ENCODE data around the gene CCDC60. TPM values are rescaled to one million over a fixed set of nuclear protein-coding genes. Genes with fewer than 3 reads are reported as not detected.

CCDC60 gene
- total RNA-seq, 1 experiment from 2014 or later: not detected

- ChIA-PET POLR2A (ENCODE audit: low non-redundant PET) (no interaction called here), CTCF (no interaction called here)
- intact Hi-C loops (cut with micrococcal nuclease; ENCODE audit: unreplicated experiment): no loop called here
- BruUV-seq (replicated peaks): no TSS peak
- H3K9me3 ChIP-seq (ENCODE audit: low read depth, low read length, poor library complexity, severe bottlenecking): no peaks in the 10 kb centered on the region
- peaks cover 14% of the 10 kb centered on the region for H3K4me1 ChIP-seq (ENCODE audit: insufficient read depth, low read length, poor library complexity, severe bottlenecking)
- no peak for TF ChIP-seq CTCF (conservative IDR thresholded peaks at IDR 0.05; ENCODE audit: low read depth, low read length)
- TF ChIP-seq EZH2 (IDR thresholded peaks at IDR 0.05; ENCODE audit: borderline replicate concordance, low read depth, low read length, poor library complexity, severe bottlenecking): no peak
- no peaks in the 10 kb centered on the region for H3K36me3 ChIP-seq (ENCODE audit: insufficient read depth, low read length, poor library complexity, severe bottlenecking)
- no peak overlapping the region for H3K4me3 ChIP-seq (ENCODE audit: low read depth, low read length, poor library complexity, severe bottlenecking)
- no peak overlapping the region for H3K27ac ChIP-seq (ENCODE audit: low read depth, low read length, poor library complexity, severe bottlenecking)
- peaks cover 6% of the 10 kb centered on the region for H3K27me3 ChIP-seq (replicated peaks; ENCODE audit: insufficient read depth, low read depth, low read length, poor library complexity)
- DNase-seq (ENCODE audit: low spot score): no peak
These were observed 31.5 kb downstream of the CCDC60 start for GRCh38 chr12:119366007-119366406.

DNA sequence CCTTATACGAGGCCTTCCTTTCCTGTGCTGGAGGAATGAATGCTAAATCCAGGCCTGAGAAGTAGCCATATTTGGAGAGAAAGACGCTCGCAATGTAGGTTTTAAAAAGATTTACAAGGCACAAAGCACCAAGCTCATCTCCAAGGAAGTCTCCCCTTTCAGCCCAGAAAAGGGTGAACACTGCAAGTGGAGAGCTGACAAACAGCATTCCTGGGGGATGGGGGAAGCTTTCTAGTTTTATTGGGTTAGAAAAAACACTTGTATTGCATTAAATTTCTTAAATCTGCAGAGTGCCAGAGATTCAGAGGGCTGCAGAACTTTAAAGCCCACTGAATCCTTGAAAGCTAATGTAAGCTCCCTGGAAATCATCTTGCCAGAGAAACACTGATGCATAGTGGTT is 34.6 kb downstream of the CCDC60 start:
- H3K4me1 ChIP-seq (ENCODE audit: insufficient read depth, low read length, poor library complexity, severe bottlenecking): peaks cover 14% of the 10 kb centered on the region
- no peak overlapping the region for H3K4me3 ChIP-seq (ENCODE audit: low read depth, low read length, poor library complexity, severe bottlenecking)
- no TSS peak for BruUV-seq (replicated peaks)
- no peaks in the 10 kb centered on the region for H3K9me3 ChIP-seq (ENCODE audit: low read depth, low read length, poor library complexity, severe bottlenecking)
- no peaks in the 10 kb centered on the region for H3K36me3 ChIP-seq (ENCODE audit: insufficient read depth, low read length, poor library complexity, severe bottlenecking)
- POLR2A ChIA-PET (ENCODE audit: low non-redundant PET): no interaction called here
- H3K27me3 ChIP-seq (replicated peaks; ENCODE audit: insufficient read depth, low read depth, low read length, poor library complexity): peaks cover 6% of the 10 kb centered on the region
- H3K27ac ChIP-seq (ENCODE audit: low read depth, low read length, poor library complexity, severe bottlenecking): no peak overlapping the region
- CTCF ChIA-PET: no interaction called here
- DNase-seq (ENCODE audit: low spot score): no peak
- TF ChIP-seq EZH2 (IDR thresholded peaks at IDR 0.05; ENCODE audit: borderline replicate concordance, low read depth, low read length, poor library complexity, severe bottlenecking): no peak
- no peak for TF ChIP-seq CTCF (conservative IDR thresholded peaks at IDR 0.05; ENCODE audit: low read depth, low read length)
- intact Hi-C loops (cut with micrococcal nuclease; ENCODE audit: unreplicated experiment): no loop called here

GRCh38 chr12:119369907-119370546 is 35.5 kb downstream of the CCDC60 start:
- ChIA-PET POLR2A (ENCODE audit: low non-redundant PET) (no interaction called here), CTCF (no interaction called here)
- Histone ChIP-seq H3K4me1 (ENCODE audit: insufficient read depth, low read length, poor library complexity, severe bottlenecking) (peaks cover 14% of the 10 kb centered on the region), H3K27ac (ENCODE audit: low read depth, low read length, poor library complexity, severe bottlenecking) (no peak overlapping the region), H3K4me3 (ENCODE audit: low read depth, low read length, poor library complexity, severe bottlenecking) (no peak overlapping the region), H3K36me3 (ENCODE audit: insufficient read depth, low read length, poor library complexity, severe bottlenecking) (no peaks in the 10 kb centered on the region), H3K9me3 (ENCODE audit: low read depth, low read length, poor library complexity, severe bottlenecking) (no peaks in the 10 kb centered on the region), H3K27me3 (replicated peaks; ENCODE audit: insufficient read depth, low read depth, low read length, poor library complexity) (no peaks in the 10 kb centered on the region)
- BruUV-seq (replicated peaks): no TSS peak
- intact Hi-C loops (cut with micrococcal nuclease; ENCODE audit: unreplicated experiment): no loop called here
- DNase-seq (ENCODE audit: low spot score): peak; percentile 71
- no peak for TF ChIP-seq CTCF (conservative IDR thresholded peaks at IDR 0.05; ENCODE audit: low read depth, low read length)
- no peak for TF ChIP-seq EZH2 (IDR thresholded peaks at IDR 0.05; ENCODE audit: borderline replicate concordance, low read depth, low read length, poor library complexity, severe bottlenecking)

Measured in A673 (cell line).